ENCODE results near the gene ZSCAN10. TPM values are rescaled to one million over a fixed set of nuclear protein-coding genes. Genes with fewer than 3 reads are reported as not detected.

ZSCAN10 gene
- total RNA-seq, 5 donors from 2014 or later (not counting 1 experiment from before 2014, with no cell fraction given): 0.19 to 0.64 (median 0.39) TPM; not detected in 1

- WGBS (ENCODE audit: insufficient coverage): no CpG with 5 or more reads among the region's 3 CpGs
- H3K36me3 Mint-ChIP-seq: no peaks in the 10 kb centered on the region
These were observed 56.7 kb downstream of the ZSCAN10 start for GRCh38 chr16:3042376-3042775.

GRCh38 chr16:3038896-3039295, 60.2 kb downstream of the ZSCAN10 start:
- ATAC-seq (replicated peaks in 1 of 4) (no peak), DNase-seq (no peak)
- Mint-ChIP-seq H3K27me3 (peaks cover 40 to 78% of the 10 kb centered on the region in 2 donors), H3K36me3 (no peaks in the 10 kb centered on the region), H3K27ac (no peak overlapping the region), H3K9me3 (no peaks in the 10 kb centered on the region), H3K4me3 (no peak overlapping the region), H3K4me1 (peaks cover 6 to 13% (median 9%) of the 10 kb centered on the region in 3 donors)
- no peaks in the 10 kb centered on the region for H3K36me3 ChIP-seq (ENCODE audit: control insufficient read depth in 2 of 2, extremely low read depth in 1 of 2, insufficient read depth in 1 of 2, low read length in 1 of 2)
- H3K4me1 ChIP-seq (ENCODE audit: control insufficient read depth in 1 of 2, extremely low read depth in 1 of 2, insufficient read depth in 2 of 2, low read length in 2 of 2): peaks cover 0 to 18% of the 10 kb centered on the region in 2 experiments
- H3K27ac ChIP-seq (ENCODE audit: low read length): no peak overlapping the region
- no peak overlapping the region for H3K4me3 ChIP-seq (ENCODE audit: control insufficient read depth in 1 of 2, extremely low read depth in 1 of 2, low read length in 1 of 2)
- peaks cover 6 to 97% of the 10 kb centered on the region in 2 experiments for H3K27me3 ChIP-seq (replicated peaks in 1 of 2; ENCODE audit: control insufficient read depth in 2 of 2, extremely low read depth in 1 of 2, insufficient read depth in 2 of 2, low read length in 1 of 2)
- ChIA-PET POLR2A (no interaction called here), CTCF (no interaction called here)
- WGBS (ENCODE audit: insufficient coverage): 71% methylated on average over 1 of the region's 5 CpGs
- H3K9me3 ChIP-seq: no peaks in the 10 kb centered on the region

More at GRCh38 chr16:3042376-3042775, 56.7 kb downstream of the ZSCAN10 start:
- Mint-ChIP-seq H3K4me1 (peaks cover 11 to 16% (median 15%) of the 10 kb centered on the region in 3 donors), H3K9me3 (no peaks in the 10 kb centered on the region), H3K4me3 (no peak overlapping the region), H3K27me3 (peaks cover 32 to 73% of the 10 kb centered on the region in 2 donors), H3K27ac (no peak overlapping the region)
- Histone ChIP-seq H3K4me1 (ENCODE audit: control insufficient read depth in 1 of 2, extremely low read depth in 1 of 2, insufficient read depth in 2 of 2, low read length in 2 of 2) (peaks cover 0 to 33% of the 10 kb centered on the region in 2 experiments), H3K27ac (ENCODE audit: low read length) (no peak overlapping the region), H3K4me3 (ENCODE audit: control insufficient read depth in 1 of 2, extremely low read depth in 1 of 2, low read length in 1 of 2) (no peak overlapping the region), H3K36me3 (ENCODE audit: control insufficient read depth in 2 of 2, extremely low read depth in 1 of 2, insufficient read depth in 1 of 2, low read length in 1 of 2) (no peaks in the 10 kb centered on the region), H3K9me3 (no peaks in the 10 kb centered on the region), H3K27me3 (replicated peaks in 1 of 2; ENCODE audit: control insufficient read depth in 2 of 2, extremely low read depth in 1 of 2, insufficient read depth in 2 of 2, low read length in 1 of 2) (peaks cover 10 to 98% of the 10 kb centered on the region in 2 experiments)
- CTCF ChIA-PET: interaction anchor here (0.6 to 1.2 kb wide), 4 partner anchors 9 to 75 kb away, joined by 3 to 7 read pairs (median 3); no protein-coding TSS in a partner anchor
- DNase-seq: no peak
- POLR2A ChIA-PET: interaction anchor here in 1 of 2 donors (0.6 kb wide), 2 partner anchors 8 to 22 kb away, joined by 4 to 9 read pairs; no protein-coding TSS in a partner anchor
- no peak for ATAC-seq (replicated peaks in 1 of 4)

Other genes with a start within 250 kb of the ZSCAN10 start
- 1 to 10 TPM in 3 of 5 donors, under 1 TPM in 1, not detected in 1; 0.56 to 2.6 (median 1.4) TPM for gene PRSS22, start 241.1 kb downstream of the ZSCAN10 start, total RNA-seq
- 10 to 100 TPM; 12.1 to 31.4 (median 25.6) TPM for gene FLYWCH2, start 216.1 kb downstream of the ZSCAN10 start, total RNA-seq
- 100 to 1,000 TPM in 3 of 5 donors, 10 to 100 TPM in 2; 83.0 to 144 (median 106) TPM for gene FLYWCH1, start 187.4 kb downstream of the ZSCAN10 start, total RNA-seq
- under 1 TPM in 1 of 5 donors, not detected in 4; 0.15 TPM for gene KREMEN2, start 135.0 kb downstream of the ZSCAN10 start, total RNA-seq
- gene PAQR4, start 129.9 kb downstream of the ZSCAN10 start, total RNA-seq: 1 to 10 TPM; 1.9 to 3.3 (median 3.1) TPM
- 1 to 10 TPM; 1.3 to 3.1 (median 1.7) TPM for gene PKMYT1, start 118.8 kb downstream of the ZSCAN10 start, total RNA-seq
- under 1 TPM in 1 of 5 donors, not detected in 4; 0.16 TPM for gene CLDN9, start 86.4 kb downstream of the ZSCAN10 start, total RNA-seq
- 1 to 10 TPM in 1 of 5 donors, under 1 TPM in 2, not detected in 2; 0.30 to 1.1 (median 0.85) TPM for gene CLDN6, start 81.1 kb downstream of the ZSCAN10 start, total RNA-seq
- 1 to 10 TPM in 4 of 5 donors, under 1 TPM in 1; 0.43 to 3.7 (median 2.5) TPM for gene TNFRSF12A, start 78.9 kb downstream of the ZSCAN10 start, total RNA-seq
- 10 to 100 TPM; 11.4 to 25.9 (median 22.3) TPM for gene HCFC1R1, start 75.4 kb downstream of the ZSCAN10 start, total RNA-seq
- gene THOC6, start 75.3 kb downstream of the ZSCAN10 start, total RNA-seq: 10 to 100 TPM; 23.7 to 32.8 (median 31.7) TPM
- gene BICDL2, start 62.4 kb downstream of the ZSCAN10 start, total RNA-seq: under 1 TPM in 3 of 5 donors, not detected in 2; 0.13 to 0.16 (median 0.15) TPM
- gene MMP25, start 52.7 kb downstream of the ZSCAN10 start, total RNA-seq: 1 to 10 TPM; 1.6 to 9.6 (median 4.1) TPM
- gene IL32, start 33.7 kb downstream of the ZSCAN10 start, total RNA-seq: 1,000 to 10,000 TPM in 2 of 5 donors, 100 to 1,000 TPM in 3; 736 to 1,200 (median 999) TPM
- under 1 TPM in 1 of 5 donors, not detected in 4; 0.38 TPM for gene ZNF205, start 13.3 kb upstream of the ZSCAN10 start, total RNA-seq
- gene ZNF213, start 35.7 kb upstream of the ZSCAN10 start, total RNA-seq: 10 to 100 TPM in 3 of 5 donors, 1 to 10 TPM in 2; 3.1 to 16.9 (median 12.8) TPM
- not detected for gene OR1F1, start 88.9 kb upstream of the ZSCAN10 start, total RNA-seq
- gene ZNF200, start 135.9 kb upstream of the ZSCAN10 start, total RNA-seq: 10 to 100 TPM in 3 of 5 donors, 1 to 10 TPM in 2; 7.6 to 21.3 (median 20.1) TPM
- under 1 TPM in 4 of 5 donors, not detected in 1; 0.10 to 0.38 (median 0.19) TPM for gene MEFV, start 157.3 kb upstream of the ZSCAN10 start, total RNA-seq
- gene ZNF263, start 184.2 kb upstream of the ZSCAN10 start, total RNA-seq: 10 to 100 TPM; 28.6 to 50.9 (median 44.3) TPM
- gene TIGD7, start 206.1 kb upstream of the ZSCAN10 start, total RNA-seq: 10 to 100 TPM in 3 of 5 donors, 1 to 10 TPM in 2; 4.4 to 12.3 (median 10.6) TPM
- gene ZNF75A, start 206.2 kb upstream of the ZSCAN10 start, total RNA-seq: 10 to 100 TPM; 46.0 to 68.7 (median 60.3) TPM